Liver (tissue), 9 donors: ENCODE results near the gene ARMS2. TPM values are rescaled to one million over a fixed set of nuclear protein-coding genes. Genes with fewer than 3 reads are reported as not detected.

Experiments used
- DNase-seq: peaks from one replicate; pipeline ENCODE4 v3.0.0-alpha.2; 2017; ENCODE audit warnings: low spot score
- H3K27ac ChIP-seq, 2 donors: one replicate each; pipeline ENCODE4 v1.7.0; 2013; ENCODE audit warnings: inconsistent platforms in 2 of 2, low read length in 2 of 2, control low read depth in 1 of 2, low read depth in 1 of 2, mild to moderate bottlenecking in 1 of 2
- H3K27me3 ChIP-seq, 4 donors: one replicate each; pipeline versions ENCODE4 v1.6.1 to v1.7.0; 2013; ENCODE audit warnings: low read length in 3 of 4, inconsistent platforms in 1 of 4, mild to moderate bottlenecking in 1 of 4, moderate library complexity in 1 of 4; ENCODE audit not compliant: control insufficient read depth in 4 of 4, insufficient read depth in 4 of 4
- H3K36me3 ChIP-seq, 4 donors: one replicate each; pipeline versions ENCODE4 v1.6.1 to v1.7.0; 2013; ENCODE audit warnings: low read length in 3 of 4, mild to moderate bottlenecking in 3 of 4, low read depth in 1 of 4, moderate library complexity in 1 of 4; ENCODE audit not compliant: control insufficient read depth in 4 of 4, insufficient read depth in 3 of 4
- H3K4me1 ChIP-seq, 4 donors: one replicate each; pipeline versions ENCODE4 v1.6.1 to v1.7.0; 2013; ENCODE audit warnings: low read length in 3 of 4, mild to moderate bottlenecking in 3 of 4, moderate library complexity in 1 of 4; ENCODE audit not compliant: control insufficient read depth in 4 of 4, insufficient read depth in 4 of 4
- H3K4me3 ChIP-seq, 3 donors: one replicate each; pipeline versions ENCODE4 v1.6.1 to v1.7.0; 2013; ENCODE audit warnings: low read length in 3 of 3, control low read depth in 1 of 3, low read depth in 1 of 3, mild to moderate bottlenecking in 1 of 3
- H3K9ac ChIP-seq, 2 donors: one replicate each; pipeline ENCODE4 v1.7.0; 2013; ENCODE audit warnings: low read length in 2 of 2, mild to moderate bottlenecking in 2 of 2, moderate library complexity in 2 of 2, control low read depth in 1 of 2, low read depth in 1 of 2
- H3K9me3 ChIP-seq, 4 donors: one replicate each; pipeline versions ENCODE4 v1.6.1 to v1.7.0; 2013; ENCODE audit warnings: low read length in 3 of 4; ENCODE audit not compliant: control insufficient read depth in 4 of 4
- EGR1 ChIP-seq, 2 donors: IDR thresholded peaks; 2 replicates each; pipeline ENCODE4 v1.6.1; 2016 to 2018; ENCODE audit warnings: antibody characterized with exemption in 2 of 2, low read depth in 2 of 2
- FOXA1 ChIP-seq: IDR thresholded peaks from 2 replicates; pipeline ENCODE4 v1.6.1; 2016; ENCODE audit warnings: antibody characterized with exemption
- FOXA2 ChIP-seq: IDR thresholded peaks from 2 replicates; pipeline ENCODE4 v1.6.1; 2016; ENCODE audit warnings: antibody characterized with exemption
- GABPA ChIP-seq, 2 donors: IDR thresholded peaks in 1 of 2; conservative IDR thresholded peaks in 1 of 2; 2 replicates each; pipeline ENCODE4 v1.6.1; 2016; ENCODE audit warnings: antibody characterized with exemption in 2 of 2, mild to moderate bottlenecking in 1 of 2, moderate library complexity in 1 of 2
- HNF4A ChIP-seq, 2 donors: conservative IDR thresholded peaks; 2 replicates each; pipeline ENCODE4 v1.6.1; 2016; ENCODE audit warnings: antibody characterized with exemption in 2 of 2, mild to moderate bottlenecking in 2 of 2
- HNF4G ChIP-seq: IDR thresholded peaks from 2 replicates; pipeline ENCODE4 v1.6.1; 2016; ENCODE audit warnings: antibody characterized with exemption
- JUND ChIP-seq, 2 donors: IDR thresholded peaks; 2 replicates each; pipeline ENCODE4 v1.6.1; 2016; ENCODE audit warnings: antibody characterized with exemption in 2 of 2
- NR2F2 ChIP-seq: IDR thresholded peaks from 2 replicates; pipeline ENCODE4 v1.6.1; 2016; ENCODE audit warnings: antibody characterized with exemption
- RAD21 ChIP-seq, 2 donors: IDR thresholded peaks; 2 replicates each; pipeline ENCODE4 v1.6.1; 2016; ENCODE audit warnings: antibody characterized with exemption in 2 of 2, mild to moderate bottlenecking in 2 of 2
- RXRA ChIP-seq, 2 donors: IDR thresholded peaks; 2 replicates each; pipeline ENCODE4 v1.6.1; 2017 to 2018; ENCODE audit warnings: antibody characterized with exemption in 2 of 2, mild to moderate bottlenecking in 1 of 2
- SP1 ChIP-seq: IDR thresholded peaks from 2 replicates; pipeline ENCODE4 v1.6.1; 2018; ENCODE audit warnings: antibody characterized with exemption, mild to moderate bottlenecking
- TAF1 ChIP-seq: conservative IDR thresholded peaks from 2 replicates; pipeline ENCODE4 v1.6.1; 2016; ENCODE audit warnings: antibody characterized with exemption, mild to moderate bottlenecking
- YY1 ChIP-seq: IDR thresholded peaks from 2 replicates; pipeline ENCODE4 v1.6.1; 2016; ENCODE audit warnings: antibody characterized with exemption, mild to moderate bottlenecking
- WGBS: extraction: QIAGEN DNeasy Blood & Tissue Kit; methylation state at CpG from one replicate; pipeline ENCODE4 v1.1.7; 2013; 5-methylcytosine and 5-hydroxymethylcytosine counted together
- polyA plus RNA-seq, 2 donors: library from polyadenylated mRNA; stranded (reverse) in 1 of 2; unstranded in 1 of 2; fragments of 200-250 nt in 1 of 2; fragments of >200 nt in 1 of 2; fragmentation: Nextera tagmentation in 1 of 2; extraction: Ambion mirVana in 1 of 2; gene quantifications; one replicate each; pipeline versions ENCODE4 v1.2.1 to v1.2.3, GENCODE V29; 2013 to 2015
- total RNA-seq, 2 donors: library from RNA; depleted of rRNA; stranded (reverse); fragments of >200 nt; gene quantifications; one replicate each; pipeline ENCODE4 v1.2.3, GENCODE V29; 2014
- TF ChIP-seq, protein P1 (sequence below): IDR thresholded peaks from 2 replicates; pipeline ENCODE4 v1.6.1; 2016; ENCODE audit warnings: antibody characterized with exemption
- TF ChIP-seq, protein P2 (sequence below): fragments of 150-350 bp; IDR thresholded peaks from 2 replicates; pipeline ENCODE4 v1.5.1; 2017; ENCODE audit warnings: improper control_type of control experiment, low read depth, low read length; ENCODE audit not compliant: missing input control
- TF ChIP-seq, protein P3 (sequence below): IDR thresholded peaks from 2 replicates; pipeline ENCODE4 v1.6.1; 2016; ENCODE audit warnings: antibody characterized with exemption, mild to moderate bottlenecking
- TF ChIP-seq, protein P4 (sequence below): IDR thresholded peaks from 2 replicates; pipeline ENCODE4 v1.6.1; 2016; ENCODE audit warnings: antibody characterized with exemption
- TF ChIP-seq, protein P5 (sequence below): IDR thresholded peaks from 2 replicates; pipeline ENCODE4 v1.6.1; 2016; ENCODE audit warnings: antibody characterized with exemption
- donor health status: healthy.
- donor health status: healthy.
- donor health status: healthy.
- donor health status: healthy.
- donor health status: healthy.

The ARMS2 gene
- total and polyA plus RNA-seq, 4 donors = 0.17 TPM; not detected in 3

DNA sequence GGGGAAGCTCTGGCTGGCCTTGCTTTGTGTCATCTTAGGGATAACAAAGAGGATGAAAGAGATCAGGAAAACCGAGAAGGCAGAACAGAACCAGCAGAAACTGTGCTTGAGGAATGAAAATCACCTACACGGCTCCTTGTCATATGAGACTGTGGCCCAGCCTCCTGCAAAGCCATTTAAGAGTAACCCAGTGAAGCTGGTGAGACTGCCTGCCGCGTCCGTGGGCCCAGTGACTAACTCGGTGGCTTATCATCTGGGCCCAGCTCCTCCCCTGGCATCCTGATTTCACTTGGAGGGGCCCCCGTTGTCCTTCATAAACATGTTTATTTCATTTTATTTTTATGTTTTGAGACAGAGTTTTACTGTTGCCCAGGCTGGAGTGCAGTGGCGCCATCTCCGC is 37.6 kb downstream of the ARMS2 start:
- Histone ChIP-seq H3K27me3 (no peaks in the 10 kb centered on the region), H3K36me3 (peaks cover 0 to 13% (median 4%) of the 10 kb centered on the region in 4 donors), H3K9ac (no peak overlapping the region), H3K4me3 (no peak overlapping the region), H3K4me1 (no peaks in the 10 kb centered on the region), H3K27ac (no peak overlapping the region), H3K9me3 (no peaks in the 10 kb centered on the region)
- TF ChIP-seq GABPA (IDR thresholded peaks at IDR 0.05 in 1 of 2, conservative IDR thresholded peaks at IDR 0.05 in 1 of 2) (no peak), YY1 (no peak), HNF4G (no peak), NR2F2 (no peak), JUND (IDR thresholded peaks at IDR 0.05) (no peak), FOXA2 (no peak), SP1 (no peak), EGR1 (IDR thresholded peaks at IDR 0.05; ENCODE audit: low read depth in 2 of 2) (no peak), TAF1 (no peak), FOXA1 (no peak), RAD21 (IDR thresholded peaks at IDR 0.05) (no peak), RXRA (IDR thresholded peaks at IDR 0.05) (no peak), HNF4A (conservative IDR thresholded peaks at IDR 0.05) (no peak)
- TF ChIP-seq, protein P1, sequence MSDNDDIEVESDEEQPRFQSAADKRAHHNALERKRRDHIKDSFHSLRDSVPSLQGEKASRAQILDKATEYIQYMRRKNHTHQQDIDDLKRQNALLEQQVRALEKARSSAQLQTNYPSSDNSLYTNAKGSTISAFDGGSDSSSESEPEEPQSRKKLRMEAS = no peak
- TF ChIP-seq, protein P2, sequence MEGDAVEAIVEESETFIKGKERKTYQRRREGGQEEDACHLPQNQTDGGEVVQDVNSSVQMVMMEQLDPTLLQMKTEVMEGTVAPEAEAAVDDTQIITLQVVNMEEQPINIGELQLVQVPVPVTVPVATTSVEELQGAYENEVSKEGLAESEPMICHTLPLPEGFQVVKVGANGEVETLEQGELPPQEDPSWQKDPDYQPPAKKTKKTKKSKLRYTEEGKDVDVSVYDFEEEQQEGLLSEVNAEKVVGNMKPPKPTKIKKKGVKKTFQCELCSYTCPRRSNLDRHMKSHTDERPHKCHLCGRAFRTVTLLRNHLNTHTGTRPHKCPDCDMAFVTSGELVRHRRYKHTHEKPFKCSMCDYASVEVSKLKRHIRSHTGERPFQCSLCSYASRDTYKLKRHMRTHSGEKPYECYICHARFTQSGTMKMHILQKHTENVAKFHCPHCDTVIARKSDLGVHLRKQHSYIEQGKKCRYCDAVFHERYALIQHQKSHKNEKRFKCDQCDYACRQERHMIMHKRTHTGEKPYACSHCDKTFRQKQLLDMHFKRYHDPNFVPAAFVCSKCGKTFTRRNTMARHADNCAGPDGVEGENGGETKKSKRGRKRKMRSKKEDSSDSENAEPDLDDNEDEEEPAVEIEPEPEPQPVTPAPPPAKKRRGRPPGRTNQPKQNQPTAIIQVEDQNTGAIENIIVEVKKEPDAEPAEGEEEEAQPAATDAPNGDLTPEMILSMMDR = no peak
- TF ChIP-seq, protein P3, sequence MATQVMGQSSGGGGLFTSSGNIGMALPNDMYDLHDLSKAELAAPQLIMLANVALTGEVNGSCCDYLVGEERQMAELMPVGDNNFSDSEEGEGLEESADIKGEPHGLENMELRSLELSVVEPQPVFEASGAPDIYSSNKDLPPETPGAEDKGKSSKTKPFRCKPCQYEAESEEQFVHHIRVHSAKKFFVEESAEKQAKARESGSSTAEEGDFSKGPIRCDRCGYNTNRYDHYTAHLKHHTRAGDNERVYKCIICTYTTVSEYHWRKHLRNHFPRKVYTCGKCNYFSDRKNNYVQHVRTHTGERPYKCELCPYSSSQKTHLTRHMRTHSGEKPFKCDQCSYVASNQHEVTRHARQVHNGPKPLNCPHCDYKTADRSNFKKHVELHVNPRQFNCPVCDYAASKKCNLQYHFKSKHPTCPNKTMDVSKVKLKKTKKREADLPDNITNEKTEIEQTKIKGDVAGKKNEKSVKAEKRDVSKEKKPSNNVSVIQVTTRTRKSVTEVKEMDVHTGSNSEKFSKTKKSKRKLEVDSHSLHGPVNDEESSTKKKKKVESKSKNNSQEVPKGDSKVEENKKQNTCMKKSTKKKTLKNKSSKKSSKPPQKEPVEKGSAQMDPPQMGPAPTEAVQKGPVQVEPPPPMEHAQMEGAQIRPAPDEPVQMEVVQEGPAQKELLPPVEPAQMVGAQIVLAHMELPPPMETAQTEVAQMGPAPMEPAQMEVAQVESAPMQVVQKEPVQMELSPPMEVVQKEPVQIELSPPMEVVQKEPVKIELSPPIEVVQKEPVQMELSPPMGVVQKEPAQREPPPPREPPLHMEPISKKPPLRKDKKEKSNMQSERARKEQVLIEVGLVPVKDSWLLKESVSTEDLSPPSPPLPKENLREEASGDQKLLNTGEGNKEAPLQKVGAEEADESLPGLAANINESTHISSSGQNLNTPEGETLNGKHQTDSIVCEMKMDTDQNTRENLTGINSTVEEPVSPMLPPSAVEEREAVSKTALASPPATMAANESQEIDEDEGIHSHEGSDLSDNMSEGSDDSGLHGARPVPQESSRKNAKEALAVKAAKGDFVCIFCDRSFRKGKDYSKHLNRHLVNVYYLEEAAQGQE = no peak
- TF ChIP-seq, protein P4, sequence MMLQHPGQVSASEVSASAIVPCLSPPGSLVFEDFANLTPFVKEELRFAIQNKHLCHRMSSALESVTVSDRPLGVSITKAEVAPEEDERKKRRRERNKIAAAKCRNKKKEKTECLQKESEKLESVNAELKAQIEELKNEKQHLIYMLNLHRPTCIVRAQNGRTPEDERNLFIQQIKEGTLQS = no peak
- TF ChIP-seq, protein P5, sequence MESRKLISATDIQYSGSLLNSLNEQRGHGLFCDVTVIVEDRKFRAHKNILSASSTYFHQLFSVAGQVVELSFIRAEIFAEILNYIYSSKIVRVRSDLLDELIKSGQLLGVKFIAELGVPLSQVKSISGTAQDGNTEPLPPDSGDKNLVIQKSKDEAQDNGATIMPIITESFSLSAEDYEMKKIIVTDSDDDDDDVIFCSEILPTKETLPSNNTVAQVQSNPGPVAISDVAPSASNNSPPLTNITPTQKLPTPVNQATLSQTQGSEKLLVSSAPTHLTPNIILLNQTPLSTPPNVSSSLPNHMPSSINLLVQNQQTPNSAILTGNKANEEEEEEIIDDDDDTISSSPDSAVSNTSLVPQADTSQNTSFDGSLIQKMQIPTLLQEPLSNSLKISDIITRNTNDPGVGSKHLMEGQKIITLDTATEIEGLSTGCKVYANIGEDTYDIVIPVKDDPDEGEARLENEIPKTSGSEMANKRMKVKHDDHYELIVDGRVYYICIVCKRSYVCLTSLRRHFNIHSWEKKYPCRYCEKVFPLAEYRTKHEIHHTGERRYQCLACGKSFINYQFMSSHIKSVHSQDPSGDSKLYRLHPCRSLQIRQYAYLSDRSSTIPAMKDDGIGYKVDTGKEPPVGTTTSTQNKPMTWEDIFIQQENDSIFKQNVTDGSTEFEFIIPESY = no peak
- whole genome bisulfite sequencing = 95% methylated on average over 9 of the region's 9 CpGs
- no peak for DNase-seq
